ENCODE data around the gene SFN.
A peak's percentile ranks its signal among the peaks of the same experiment; 100 is the strongest.

DNA sequence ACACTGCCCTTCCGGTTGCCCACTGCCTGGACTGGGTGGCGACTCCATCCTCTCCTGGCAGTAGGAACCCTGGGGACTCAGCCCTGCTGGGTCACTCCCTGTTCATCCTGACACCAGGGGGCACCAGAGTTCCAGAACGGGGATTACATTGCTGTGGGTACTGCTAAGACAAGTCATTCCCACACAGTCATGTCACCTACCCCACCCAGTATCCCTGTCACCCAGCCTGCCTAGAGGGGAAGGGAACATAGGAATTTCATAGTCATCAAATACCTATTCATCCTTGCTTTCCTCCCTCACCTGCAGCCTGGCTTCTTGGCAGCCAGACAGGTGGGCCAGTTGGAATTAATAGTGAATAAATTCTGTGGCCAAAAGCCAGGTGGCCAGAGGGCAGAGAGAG lies 9.8 kb upstream of the SFN start:
- TF ChIP-seq CTCF (IDR thresholded peaks at IDR 0.05) (peak; percentile 36 to 62 (median 47)), POLR2A (IDR thresholded peaks at IDR 0.05) (no peak)

Measured in testis (tissue), 2 donors.